Urothelium cell line (cell line): ENCODE data around the gene AP1M1.
"Not testable (repeated sequence)": the region's sequence is repeated elsewhere in the genome, so short reads cannot be mapped to it uniquely, and the experiment has no call there.

Source experiments
- DNase-seq: peaks from one replicate; pipeline ENCODE4 v3.0.0; 2011; ENCODE audit warnings: low spot score, mixed read lengths
- FAIRE-seq: peaks from 2 replicates; lab custom pipeline; 2011; peaks lifted over from hg19 to GRCh38; lab: Jason Lieb, UNC

The AP1M1 gene

DNA sequence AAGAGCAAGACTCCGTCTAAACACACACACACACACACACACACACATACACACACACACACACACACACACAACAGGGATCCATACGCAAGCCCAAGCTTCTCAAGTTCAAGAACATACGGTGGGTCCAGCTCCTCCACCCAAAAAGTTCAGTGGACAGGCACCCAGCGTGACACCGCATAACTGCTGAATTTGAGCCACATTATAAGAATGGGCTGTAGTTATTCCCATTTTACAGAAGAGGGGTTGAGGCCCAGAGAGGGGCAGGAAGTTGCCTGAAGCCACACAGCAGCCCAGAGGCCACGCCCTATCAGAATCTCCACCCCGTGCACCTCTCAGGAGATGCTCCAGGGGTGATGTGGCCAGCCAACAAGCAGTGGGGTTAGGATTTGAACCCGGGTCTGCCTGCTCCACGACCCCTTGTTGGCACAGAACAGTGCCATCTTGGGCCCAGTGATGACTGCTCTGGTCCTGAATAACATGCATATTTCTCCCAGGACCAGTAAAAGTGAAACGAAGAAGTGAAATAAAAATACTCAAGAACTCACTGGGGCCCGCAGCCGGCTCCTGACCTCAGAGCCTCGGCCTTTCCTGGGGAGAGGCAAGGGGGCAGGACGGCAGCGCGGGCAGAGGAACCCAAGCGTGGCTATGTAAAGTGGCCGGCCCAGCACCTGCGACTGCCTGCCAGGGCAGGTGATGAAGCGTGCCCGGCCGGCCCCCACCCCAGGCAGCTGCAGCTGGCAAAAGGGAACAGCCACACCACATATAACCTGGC, 61.9 kb downstream of the AP1M1 start:
- FAIRE-seq, result no peak
- no peak for DNase-seq

DNA sequence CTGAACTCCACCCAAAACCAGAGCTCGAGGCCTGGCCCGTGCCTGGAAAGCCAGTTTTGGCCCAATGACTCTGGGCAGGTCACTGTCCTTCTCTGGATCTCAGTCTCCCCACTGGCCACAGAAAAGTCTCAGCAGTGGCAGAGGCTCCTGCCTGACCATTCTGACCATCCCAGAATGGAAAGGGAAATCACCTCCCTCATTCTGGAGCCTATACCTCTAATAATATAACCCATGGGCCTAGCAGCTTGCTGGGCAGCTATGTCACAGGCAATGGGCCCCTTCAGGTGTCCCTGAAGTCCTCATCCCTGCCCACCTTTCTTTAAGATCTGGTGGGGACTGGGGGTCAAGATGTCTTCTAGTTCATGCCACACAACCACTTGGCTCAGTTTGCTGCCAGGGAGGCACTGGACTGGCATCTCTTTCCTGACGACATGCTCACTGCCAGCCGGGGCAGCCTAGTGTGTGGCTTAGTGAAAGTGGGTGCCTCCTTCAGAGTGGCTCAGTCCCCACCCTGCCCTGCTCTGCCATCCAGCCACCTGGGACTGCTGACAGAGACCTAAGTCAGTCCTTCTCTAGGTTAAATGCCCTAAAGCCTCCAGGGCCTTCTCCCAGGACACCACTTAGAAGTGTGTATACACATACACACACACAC, 62.6 kb downstream of the AP1M1 start:
- FAIRE-seq (no peak), DNase-seq (no peak)

DNA sequence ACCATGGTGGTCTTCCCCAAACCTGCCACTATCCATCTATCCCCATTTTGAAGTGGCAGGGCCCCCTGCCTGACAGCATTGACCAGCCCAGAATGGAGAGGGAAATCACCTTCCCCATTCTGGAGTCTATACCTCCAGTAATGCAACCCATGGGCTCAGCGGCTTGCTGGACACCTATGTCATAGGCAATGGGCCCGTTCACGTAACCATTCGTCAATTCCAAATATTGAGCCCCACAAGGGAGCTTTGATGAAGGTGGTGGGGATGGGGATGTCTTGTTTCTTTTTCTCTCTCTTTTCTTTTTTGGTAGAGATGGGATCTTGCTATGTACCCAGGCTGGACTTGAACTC, 63.1 kb downstream of the AP1M1 start:
- DNase-seq (no peak), FAIRE-seq (no peak)

DNA sequence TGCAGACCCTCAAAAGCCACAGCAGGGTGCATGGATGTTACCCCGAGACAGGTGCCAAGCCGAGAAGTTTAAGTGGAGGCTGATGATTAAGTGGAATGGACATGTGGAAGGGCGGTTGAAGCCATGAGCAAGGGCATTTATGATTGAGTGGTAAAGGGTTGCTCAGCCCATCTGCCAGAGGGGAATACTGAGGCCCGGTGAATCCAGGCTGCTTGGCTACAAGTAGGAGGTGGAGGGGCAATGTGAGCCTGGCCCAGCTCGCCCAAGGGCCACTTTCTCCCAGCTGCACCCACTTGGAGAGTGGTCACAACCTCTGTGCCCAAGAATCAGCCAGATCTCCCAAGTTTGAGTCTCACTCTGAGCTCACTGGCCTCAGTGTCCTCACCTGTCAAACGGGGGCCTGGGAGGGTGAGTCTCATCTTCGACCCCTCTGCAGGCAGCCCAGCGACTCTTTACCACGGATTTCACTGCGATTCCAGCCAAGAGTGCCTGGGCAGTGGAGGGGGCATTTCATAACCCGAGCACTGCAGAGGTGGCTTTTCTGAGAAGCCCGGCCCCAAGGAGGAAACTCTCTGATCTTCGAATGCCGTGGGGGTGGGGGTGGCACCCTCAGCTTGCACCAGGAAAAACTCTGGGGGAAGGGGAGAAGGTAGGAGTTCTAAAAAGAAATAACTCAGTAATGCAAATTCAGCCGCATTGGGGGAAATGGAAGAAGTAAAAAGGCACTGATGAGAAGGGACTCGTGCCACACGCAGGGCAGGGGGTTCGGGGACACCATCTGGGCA, 64.1 kb downstream of the AP1M1 start:
- FAIRE-seq (no peak), DNase-seq (no peak)

DNA sequence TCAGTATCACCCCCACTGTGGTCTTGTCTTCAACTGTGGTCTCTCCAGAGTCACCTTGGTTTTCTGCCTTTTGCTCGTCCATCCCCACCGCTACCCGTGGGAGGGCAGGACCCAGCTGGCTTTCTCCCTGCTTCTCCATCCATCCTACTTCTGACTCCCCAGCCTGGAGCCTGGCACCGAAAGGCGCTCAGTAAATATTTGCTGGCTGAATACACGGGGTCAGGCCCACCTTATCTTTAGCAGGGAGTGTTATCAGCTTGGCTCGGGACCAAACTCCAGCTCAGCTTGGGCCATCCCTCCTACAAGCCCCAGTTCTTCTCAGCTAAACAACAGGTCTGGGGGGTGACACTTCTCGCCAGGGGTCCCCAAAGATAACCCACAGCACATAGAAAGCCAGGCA, 64.9 kb downstream of the AP1M1 start:
- FAIRE-seq (no peak), DNase-seq (no peak)

DNA sequence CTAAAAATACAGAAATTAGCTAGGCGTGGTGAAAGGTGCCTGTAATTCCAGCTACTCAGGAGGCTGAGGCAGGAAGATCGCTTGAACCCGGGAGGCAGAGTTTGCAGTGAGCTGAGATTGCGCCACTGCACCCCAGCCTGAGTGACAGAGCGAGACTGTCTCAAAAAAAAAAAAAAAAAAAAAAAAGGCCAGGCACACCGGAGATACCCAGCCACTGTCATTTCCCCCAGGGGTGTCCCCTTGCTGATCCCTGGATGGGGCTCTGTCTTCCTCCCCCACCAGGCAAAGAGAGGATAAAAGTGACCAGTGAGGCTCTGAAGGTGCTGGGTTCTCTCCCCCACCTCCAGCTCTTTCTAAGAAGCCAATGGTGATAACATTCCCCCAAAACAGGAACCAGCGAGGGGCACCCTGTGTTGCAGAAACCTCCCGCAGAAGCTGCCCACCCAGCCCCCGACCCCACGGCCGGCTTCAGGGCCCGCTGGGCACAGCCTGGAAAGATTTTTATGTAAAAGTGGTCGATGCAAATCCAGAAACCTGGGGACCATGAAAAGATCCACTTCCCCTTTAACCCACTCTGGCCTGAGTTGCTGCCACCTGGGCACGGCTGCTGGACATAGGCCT, 65.5 kb downstream of the AP1M1 start:
- FAIRE-seq, result no peak
- DNase-seq, result no peak

DNA sequence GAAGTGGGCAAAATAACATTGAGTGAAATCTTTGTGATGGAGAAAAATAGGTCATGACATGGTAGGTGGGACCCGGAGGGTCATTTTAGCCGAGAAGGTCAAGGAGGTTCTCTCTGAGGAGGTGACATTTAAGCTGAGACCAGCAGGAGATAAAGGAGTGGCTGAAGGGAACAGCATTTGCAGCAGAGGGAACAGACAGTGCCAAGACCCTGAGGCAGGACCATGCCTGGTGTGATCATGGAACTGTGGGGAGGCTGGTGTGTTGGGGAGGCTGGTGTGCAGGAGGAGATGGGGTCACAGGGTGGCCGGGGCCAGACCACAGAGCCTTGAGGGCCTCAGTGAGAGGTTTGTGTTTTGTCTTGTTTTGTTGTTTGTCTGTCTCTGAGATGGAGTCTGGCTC, 67.5 kb downstream of the AP1M1 start:
- no peak for DNase-seq
- no peak for FAIRE-seq

DNA sequence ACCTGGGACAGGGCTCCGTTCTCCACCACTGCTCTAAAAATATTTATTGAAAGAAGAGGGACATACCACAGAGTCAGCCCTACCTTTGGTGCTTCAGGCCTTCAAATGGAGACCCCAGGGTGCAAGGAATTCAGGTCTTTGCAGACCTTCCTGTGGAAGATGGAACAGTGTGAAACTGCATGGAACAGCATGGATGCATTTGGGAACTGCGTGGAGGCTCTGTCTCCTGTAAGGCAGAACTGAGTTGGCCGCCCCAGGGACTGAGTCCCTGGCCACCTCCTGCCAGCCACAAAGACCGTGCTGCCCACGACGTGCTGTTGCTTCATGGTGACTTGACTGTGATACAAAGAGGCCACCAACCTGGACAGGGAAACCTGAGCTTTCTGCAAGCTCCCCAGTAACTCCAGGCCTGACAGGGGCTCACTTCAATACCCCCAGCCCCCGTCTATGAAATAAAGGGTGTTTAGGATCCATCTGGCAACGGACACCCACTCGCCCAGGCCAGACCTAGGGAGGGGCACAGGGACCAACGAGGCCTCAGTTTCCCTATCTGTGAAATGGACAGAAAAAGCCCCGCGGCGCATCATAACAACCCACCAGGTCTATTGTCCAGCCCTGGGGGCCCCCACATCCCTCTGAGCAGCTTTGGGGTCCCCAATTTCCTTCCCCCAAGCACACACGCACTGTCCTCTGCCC, 68.3 kb downstream of the AP1M1 start:
- no peak for FAIRE-seq
- no peak for DNase-seq

DNA sequence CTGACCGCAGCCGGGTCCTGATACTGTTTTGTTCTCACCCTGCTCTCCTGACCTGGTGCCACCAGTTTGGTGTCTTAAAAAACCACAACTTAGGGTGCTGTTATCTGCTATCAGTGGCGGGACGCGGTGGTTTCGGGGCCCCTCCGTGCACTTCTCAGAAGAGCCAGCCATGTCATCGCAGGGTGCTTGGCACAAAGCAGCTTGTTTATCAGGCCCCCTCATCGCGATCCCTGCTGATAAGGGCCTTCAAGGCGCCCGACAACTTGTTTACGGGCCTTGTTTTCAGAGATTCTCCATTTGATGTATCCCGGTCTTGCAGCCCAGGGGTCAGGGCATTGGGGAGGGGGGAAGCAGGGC, 68.9 kb downstream of the AP1M1 start:
- no peak for FAIRE-seq
- no peak for DNase-seq

DNA sequence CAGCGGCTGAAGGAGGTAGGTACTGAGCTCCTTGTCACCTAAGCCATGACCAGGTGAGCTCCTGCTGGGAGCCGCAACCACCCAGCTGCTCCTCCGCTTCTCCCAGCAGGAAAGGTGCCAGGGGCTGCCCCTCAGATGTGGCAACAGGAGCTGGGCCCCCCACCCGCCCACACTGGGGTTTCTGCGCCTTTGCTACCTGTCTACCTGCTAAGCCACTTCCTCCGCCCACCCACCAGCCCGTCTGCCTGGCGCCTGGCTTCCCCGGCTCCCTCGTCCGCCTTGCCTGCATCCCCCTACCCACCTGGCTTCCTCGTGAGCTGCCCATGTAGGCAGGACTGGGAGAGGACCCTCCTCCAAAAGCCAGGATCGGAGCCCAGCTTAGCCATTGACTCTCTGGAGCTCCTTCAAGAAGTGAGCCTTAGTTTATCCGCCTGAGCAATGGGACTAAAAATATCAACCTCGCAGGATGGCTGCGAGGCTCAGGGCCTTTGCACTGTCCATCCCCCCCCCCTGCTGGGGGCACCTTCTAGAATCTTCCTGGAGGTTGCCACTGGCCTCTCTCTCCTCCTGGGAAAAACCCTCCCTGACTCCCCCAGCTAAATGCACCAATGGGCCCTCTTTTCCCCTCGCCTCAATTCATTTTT, 71.1 kb downstream of the AP1M1 start:
- FAIRE-seq, result no peak
- no peak for DNase-seq

DNA sequence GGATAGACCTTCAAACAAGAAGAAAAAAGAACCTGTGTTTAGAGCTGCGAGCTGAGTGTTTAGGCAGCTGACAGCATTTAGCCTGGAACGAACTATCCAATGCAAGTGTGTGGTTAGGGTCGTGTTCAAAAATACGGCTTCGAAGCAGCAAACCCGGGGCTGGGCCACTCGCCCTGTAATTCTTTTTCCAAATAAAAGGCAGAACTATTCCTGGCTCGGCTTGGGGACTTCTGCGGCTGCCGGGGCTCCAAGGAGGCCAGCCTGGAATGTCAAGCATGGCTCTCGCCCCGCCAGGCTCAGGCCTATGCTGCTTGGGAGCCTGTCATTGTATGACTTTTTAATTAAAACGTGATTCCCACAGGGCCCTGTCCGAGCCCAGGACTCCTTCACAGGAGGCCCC, 75.2 kb downstream of the AP1M1 start:
- FAIRE-seq (no peak), DNase-seq (no peak)

DNA sequence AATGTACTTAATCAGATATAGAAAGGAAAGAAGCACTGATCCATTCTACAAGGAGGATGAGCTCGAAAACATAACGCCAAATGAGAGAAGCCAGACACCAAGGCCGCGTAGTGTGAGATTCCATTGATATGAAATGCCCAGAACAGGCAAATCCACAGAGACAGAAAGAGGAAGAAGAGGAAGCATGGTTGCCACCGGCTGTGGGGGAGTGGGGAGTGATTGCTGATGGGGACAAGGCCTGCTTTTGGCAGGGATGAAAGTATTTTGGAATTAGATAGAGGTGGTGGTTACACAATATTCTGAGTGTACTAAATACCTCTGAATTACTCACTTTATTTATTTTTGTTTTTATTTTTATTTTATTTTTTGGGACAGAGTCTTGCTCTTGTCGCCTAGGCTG, 76.7 kb downstream of the AP1M1 start:
- FAIRE-seq (no peak), DNase-seq (no peak)

DNA sequence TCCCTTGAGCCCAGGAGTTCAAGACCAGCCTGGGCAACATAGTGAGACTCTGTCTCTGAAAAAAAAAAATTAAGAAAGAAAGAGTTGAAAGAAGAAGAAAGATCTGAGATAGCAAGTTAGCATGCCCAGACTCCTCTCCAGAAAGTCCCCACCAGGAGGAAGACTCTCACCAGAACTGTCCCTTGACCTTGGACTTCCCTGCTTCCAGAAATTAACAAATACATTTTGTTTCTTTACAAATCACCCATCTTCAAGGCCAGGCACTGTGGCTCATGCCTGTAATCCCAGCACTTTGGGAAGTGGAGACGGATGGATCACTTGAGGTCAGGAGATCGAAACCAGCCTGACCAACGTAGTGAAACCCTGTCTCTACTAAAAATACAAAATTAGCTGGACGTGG, 82.6 kb downstream of the AP1M1 start:
- FAIRE-seq, result no peak
- DNase-seq, result no peak

DNA sequence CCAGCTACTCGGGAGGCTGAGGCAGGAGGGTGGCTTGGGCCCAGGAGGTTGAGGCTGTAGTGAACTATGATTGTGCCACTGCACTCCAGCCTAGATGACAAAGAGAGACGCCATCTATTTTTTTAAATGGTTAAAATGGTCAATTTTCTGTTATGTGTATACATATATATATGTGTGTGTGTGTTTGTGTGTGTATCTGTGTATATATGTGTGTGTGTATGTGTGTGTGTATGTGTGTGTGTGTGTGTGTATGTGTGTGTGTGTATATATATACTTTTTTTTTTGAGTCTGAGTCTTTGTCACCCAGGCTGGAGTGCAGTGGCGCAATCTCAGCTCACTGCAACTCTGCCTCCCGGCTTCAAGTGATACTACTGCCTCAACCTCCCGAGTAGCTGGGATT, 84.0 kb downstream of the AP1M1 start:
- DNase-seq (no peak), FAIRE-seq (no peak)

DNA sequence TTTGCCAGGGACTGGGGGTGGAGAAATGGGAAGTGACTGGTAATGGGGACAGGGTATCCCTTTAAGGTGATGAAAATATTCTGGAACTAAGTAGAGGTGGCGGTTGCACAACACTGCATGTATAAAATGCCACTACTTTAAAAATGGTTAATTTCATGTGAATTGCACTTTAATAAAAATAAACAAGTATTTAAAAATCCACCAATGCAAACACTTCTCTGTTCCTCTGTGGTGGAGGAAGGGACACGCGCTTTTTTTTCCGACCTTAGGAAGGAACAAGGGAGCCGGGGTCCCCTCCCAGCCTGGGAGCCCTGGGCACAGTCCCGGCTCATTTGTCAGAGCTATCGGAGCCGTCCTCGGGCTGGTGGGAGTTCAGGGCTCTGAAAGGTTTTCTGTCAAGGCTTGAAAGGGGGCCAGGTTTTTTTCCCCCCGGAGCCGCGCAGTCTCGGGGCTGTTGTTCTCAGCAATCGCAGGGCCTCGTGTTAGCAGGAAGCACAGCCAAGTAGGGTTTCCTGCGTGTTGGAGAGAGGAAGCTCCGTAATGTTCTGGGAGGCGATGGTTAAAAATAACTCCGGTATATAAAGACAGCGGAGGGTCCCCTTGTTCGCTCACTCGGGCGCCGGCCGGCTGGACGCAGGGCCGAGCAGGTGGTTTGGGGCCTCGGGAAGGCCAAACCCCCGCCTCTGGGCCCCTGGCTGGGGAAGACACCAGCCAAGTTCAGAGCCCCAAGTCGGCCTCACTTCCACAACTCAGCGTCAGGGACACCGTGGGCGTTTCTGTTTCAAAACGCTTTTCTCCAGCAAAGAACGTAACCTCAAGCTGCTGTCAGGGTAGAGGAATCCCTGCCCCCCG, 85.7 kb downstream of the AP1M1 start:
- FAIRE-seq, result no peak
- no peak for DNase-seq

DNA sequence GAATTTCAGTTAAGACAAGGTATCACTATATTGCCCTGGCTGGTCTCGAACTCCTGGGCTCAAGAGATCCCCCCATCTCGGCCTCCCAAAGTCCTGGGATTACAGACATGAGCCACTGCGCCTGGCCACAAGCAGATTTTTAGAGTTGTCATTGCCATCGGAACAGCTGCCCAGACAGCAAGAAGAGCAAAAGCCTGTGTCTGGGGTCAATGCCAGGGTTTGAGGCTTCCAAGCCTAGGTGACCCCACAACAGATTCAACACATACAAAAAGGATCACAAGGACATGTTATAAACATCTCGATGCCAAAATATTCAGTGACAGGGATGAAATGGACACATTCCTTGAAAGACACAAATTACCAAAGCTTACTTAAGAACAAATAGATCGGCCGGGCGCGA, 86.8 kb downstream of the AP1M1 start:
- FAIRE-seq (no peak), DNase-seq (no peak)

DNA sequence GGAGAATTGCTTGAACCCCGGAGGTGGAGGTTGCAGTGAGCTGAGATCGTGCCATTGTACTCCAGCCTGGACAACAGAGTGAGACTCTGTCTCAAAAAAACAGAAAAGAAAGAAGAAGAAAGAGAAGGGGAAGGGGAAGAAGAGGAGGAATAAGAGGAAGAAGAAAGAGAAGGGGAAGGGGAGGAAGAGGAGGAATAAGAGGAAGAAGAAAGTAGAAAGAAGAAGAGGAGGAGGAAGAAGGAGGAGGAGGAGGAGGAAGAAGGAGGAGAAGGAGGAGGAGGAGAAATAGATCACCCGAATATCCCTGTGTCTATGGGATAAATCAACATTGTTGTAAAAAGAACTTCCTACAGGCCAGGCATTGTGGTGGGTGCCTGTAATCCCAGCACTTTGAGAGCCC, 87.4 kb downstream of the AP1M1 start:
- not testable (repeated sequence) for FAIRE-seq, DNase-seq

DNA sequence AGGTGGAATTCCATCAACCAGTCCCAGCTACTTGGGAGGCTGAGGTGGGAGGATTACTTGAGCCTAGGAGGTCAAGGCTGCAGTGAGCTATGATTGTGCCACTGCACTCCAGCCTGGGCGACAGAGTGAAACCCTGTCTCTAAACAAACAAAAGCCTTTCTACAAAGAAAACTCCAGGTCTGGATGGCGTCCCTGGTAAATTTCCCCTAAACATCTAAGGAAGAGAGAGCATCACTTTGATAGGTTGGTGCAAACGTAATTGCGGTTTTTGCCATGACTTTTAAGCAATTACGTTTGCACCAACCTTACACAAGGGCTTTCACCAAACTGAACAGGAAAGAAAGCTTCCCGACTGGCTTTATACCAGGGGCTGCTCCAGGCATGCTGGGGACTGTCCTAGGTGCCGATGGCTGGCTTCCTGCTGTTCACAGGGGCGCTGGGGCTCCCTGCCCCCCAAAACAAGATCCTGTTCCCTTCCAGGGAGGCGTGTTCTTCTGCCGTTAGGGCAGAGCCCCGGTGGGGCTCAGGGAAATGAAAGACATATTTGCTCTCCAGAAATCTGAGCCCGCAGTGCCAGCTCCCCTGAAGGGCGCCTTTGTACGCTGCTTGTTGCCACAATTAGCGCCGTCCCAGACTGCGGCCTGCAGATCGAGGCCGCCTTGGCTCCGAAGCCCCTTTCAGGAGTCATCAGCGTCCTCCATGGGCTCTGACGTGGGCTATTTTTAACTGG, 88.2 kb downstream of the AP1M1 start:
- FAIRE-seq (no peak), DNase-seq (no peak)

DNA sequence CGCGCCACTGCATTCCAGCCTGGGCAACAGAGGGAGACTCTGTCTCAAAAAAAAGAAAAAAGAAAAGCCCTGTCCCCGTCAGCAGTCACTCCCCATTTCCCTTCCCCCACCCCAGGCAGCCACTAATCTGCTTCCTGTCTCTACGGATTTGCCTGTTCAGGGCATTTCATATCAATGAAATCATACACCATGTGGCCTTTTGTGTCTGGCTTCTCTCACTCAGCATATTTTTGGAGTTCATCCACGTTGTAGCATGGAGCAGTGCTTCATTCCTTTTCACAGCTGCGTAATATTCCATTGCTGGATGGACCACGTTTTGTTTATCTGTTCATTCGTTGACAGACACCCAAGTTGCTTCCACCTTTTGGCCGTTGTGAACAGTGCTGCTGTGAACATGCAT, 90.8 kb downstream of the AP1M1 start:
- FAIRE-seq, result no peak
- DNase-seq, result no peak
